ENCODE results near the gene DMD.

DNA sequence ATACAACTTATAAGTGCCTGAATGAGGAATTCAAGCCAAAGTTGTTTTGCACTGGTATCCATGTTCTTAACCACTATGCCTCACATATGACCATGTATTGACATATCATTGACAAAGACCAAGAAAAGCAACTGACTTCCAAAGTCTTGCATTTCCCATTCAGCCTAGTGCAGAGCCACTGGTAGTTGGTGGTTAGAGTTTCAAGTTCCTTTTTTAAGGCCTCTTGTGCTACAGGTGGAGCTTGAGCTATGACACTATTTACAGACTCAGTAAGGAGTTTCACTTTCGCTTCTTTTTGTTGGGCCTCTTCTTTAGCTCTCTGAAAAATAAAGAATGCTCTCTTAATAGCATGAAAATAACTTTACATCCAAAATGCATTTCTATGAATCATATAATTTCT lies 763.0 kb downstream of the DMD start:
- TF ChIP-seq, protein P1, sequence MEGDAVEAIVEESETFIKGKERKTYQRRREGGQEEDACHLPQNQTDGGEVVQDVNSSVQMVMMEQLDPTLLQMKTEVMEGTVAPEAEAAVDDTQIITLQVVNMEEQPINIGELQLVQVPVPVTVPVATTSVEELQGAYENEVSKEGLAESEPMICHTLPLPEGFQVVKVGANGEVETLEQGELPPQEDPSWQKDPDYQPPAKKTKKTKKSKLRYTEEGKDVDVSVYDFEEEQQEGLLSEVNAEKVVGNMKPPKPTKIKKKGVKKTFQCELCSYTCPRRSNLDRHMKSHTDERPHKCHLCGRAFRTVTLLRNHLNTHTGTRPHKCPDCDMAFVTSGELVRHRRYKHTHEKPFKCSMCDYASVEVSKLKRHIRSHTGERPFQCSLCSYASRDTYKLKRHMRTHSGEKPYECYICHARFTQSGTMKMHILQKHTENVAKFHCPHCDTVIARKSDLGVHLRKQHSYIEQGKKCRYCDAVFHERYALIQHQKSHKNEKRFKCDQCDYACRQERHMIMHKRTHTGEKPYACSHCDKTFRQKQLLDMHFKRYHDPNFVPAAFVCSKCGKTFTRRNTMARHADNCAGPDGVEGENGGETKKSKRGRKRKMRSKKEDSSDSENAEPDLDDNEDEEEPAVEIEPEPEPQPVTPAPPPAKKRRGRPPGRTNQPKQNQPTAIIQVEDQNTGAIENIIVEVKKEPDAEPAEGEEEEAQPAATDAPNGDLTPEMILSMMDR (IDR thresholded peaks at IDR 0.05), result no peak
- TF ChIP-seq POLR2A (IDR thresholded peaks at IDR 0.05) (no peak), EP300 (IDR thresholded peaks at IDR 0.05) (no peak)

Measured in ovary (tissue), 3 donors.